ENCODE results near the gene ADGRE2. TPM values are rescaled to one million over a fixed set of nuclear protein-coding genes. Genes with fewer than 3 reads are reported as not detected.

ADGRE2 gene
- total RNA-seq, 1 donor from 2014 or later = 0.93 TPM

- no peak for TF ChIP-seq CTCF (IDR thresholded peaks at IDR 0.05)
- no peak overlapping the region for H3K27ac Mint-ChIP-seq
- H3K4me1 Mint-ChIP-seq = no peaks in the 10 kb centered on the region
- no peaks in the 10 kb centered on the region for H3K9me3 Mint-ChIP-seq
- no peak for ATAC-seq (ENCODE audit: low read depth)
- no peaks in the 10 kb centered on the region for H3K27me3 Mint-ChIP-seq
- intact Hi-C loops (cut with micrococcal nuclease) = no loop called here
- no peaks in the 10 kb centered on the region for H3K36me3 Mint-ChIP-seq (ENCODE audit: low read depth)
- ChIA-PET POLR2A (no interaction called here), CTCF (no interaction called here)
- DNase-seq = no peak
- no peak overlapping the region for H3K4me3 Mint-ChIP-seq
These were observed 36.8 kb upstream of the ADGRE2 start for GRCh38 chr19:14814982-14815652.

GRCh38 chr19:14809272-14810057 is 31.1 kb upstream of the ADGRE2 start:
- intact Hi-C loops (cut with micrococcal nuclease) = no loop called here
- no peak overlapping the region for H3K27ac Mint-ChIP-seq
- H3K36me3 Mint-ChIP-seq (ENCODE audit: low read depth) = no peaks in the 10 kb centered on the region
- ChIA-PET POLR2A (no interaction called here), CTCF (no interaction called here)
- H3K4me3 Mint-ChIP-seq = no peak overlapping the region
- no peaks in the 10 kb centered on the region for H3K4me1 Mint-ChIP-seq
- TF ChIP-seq CTCF (IDR thresholded peaks at IDR 0.05) = no peak
- H3K9me3 Mint-ChIP-seq = no peaks in the 10 kb centered on the region
- peaks cover 8% of the 10 kb centered on the region for H3K27me3 Mint-ChIP-seq
- ATAC-seq (ENCODE audit: low read depth) (no peak), DNase-seq (no peak)

GRCh38 chr19:14804765-14805164 is 26.4 kb upstream of the ADGRE2 start:
- CTCF ChIA-PET = no interaction called here
- no peaks in the 10 kb centered on the region for H3K36me3 Mint-ChIP-seq (ENCODE audit: low read depth)
- no peak overlapping the region for H3K4me3 Mint-ChIP-seq
- intact Hi-C loops (cut with micrococcal nuclease) = no loop called here
- no peak overlapping the region for H3K27ac Mint-ChIP-seq
- H3K4me1 Mint-ChIP-seq = no peaks in the 10 kb centered on the region
- DNase-seq (no peak), ATAC-seq (ENCODE audit: low read depth) (no peak)
- H3K27me3 Mint-ChIP-seq = peaks cover 10% of the 10 kb centered on the region
- no peaks in the 10 kb centered on the region for H3K9me3 Mint-ChIP-seq
- POLR2A ChIA-PET = no interaction called here
- no peak for TF ChIP-seq CTCF (IDR thresholded peaks at IDR 0.05)

GRCh38 chr19:14798760-14799159 is 20.4 kb upstream of the ADGRE2 start:
- ATAC-seq (ENCODE audit: low read depth) (no peak), DNase-seq (no peak)
- peaks cover 10% of the 10 kb centered on the region for H3K27me3 Mint-ChIP-seq
- H3K4me1 Mint-ChIP-seq = no peaks in the 10 kb centered on the region
- CTCF ChIA-PET = no interaction called here
- no peaks in the 10 kb centered on the region for H3K9me3 Mint-ChIP-seq
- H3K36me3 Mint-ChIP-seq (ENCODE audit: low read depth) = no peaks in the 10 kb centered on the region
- TF ChIP-seq CTCF (IDR thresholded peaks at IDR 0.05) = no peak
- no peak overlapping the region for H3K27ac Mint-ChIP-seq
- H3K4me3 Mint-ChIP-seq = no peak overlapping the region
- POLR2A ChIA-PET = no interaction called here
- intact Hi-C loops (cut with micrococcal nuclease) = no loop called here

- Mint-ChIP-seq H3K27ac (no peak overlapping the region), H3K4me1 (no peaks in the 10 kb centered on the region), H3K27me3 (peaks cover 12% of the 10 kb centered on the region), H3K36me3 (ENCODE audit: low read depth) (no peaks in the 10 kb centered on the region), H3K9me3 (no peaks in the 10 kb centered on the region), H3K4me3 (no peak overlapping the region)
- ChIA-PET CTCF (no interaction called here), POLR2A (no interaction called here)
- no peak for TF ChIP-seq CTCF (IDR thresholded peaks at IDR 0.05)
- intact Hi-C loops (cut with micrococcal nuclease) = no loop called here
- ATAC-seq (ENCODE audit: low read depth) = no peak
- DNase-seq = no peak
These were observed 17.7 kb upstream of the ADGRE2 start for GRCh38 chr19:14796021-14796420.

All from activated B cell treated with CpG ODN at 0.5 μM for 24 hours (primary cell).